Neuron (in vitro differentiated cells): ENCODE measurements around the gene PRKCH.
A peak's percentile ranks its signal among the peaks of the same experiment; 100 is the strongest.

Experiments used
- H2AFZ ChIP-seq: one replicate; pipeline ENCODE4 v1.6.1; 2013; ENCODE audit warnings: low read depth, mild to moderate bottlenecking, inconsistent platforms, low read length, moderate library complexity
- H3K27me3 ChIP-seq: one replicate; pipeline ENCODE4 v1.6.1; 2013; ENCODE audit warnings: low read length; ENCODE audit not compliant: insufficient read depth
- H3K36me3 ChIP-seq: one replicate; pipeline ENCODE4 v1.6.1; 2013; ENCODE audit warnings: low read length; ENCODE audit not compliant: insufficient read depth
- H3K4me1 ChIP-seq: one replicate; pipeline ENCODE4 v1.6.1; 2013; ENCODE audit warnings: low read length; ENCODE audit not compliant: insufficient read depth
- H3K4me3 ChIP-seq: 2 replicates; pipeline ENCODE4 v1.5.1; 2013; ENCODE audit warnings: mild to moderate bottlenecking, low read length, moderate library complexity
- H3K9me3 ChIP-seq: one replicate; pipeline ENCODE4 v1.6.1; 2013; ENCODE audit warnings: low read length

Gene PRKCH

GRCh38 chr14:61470261-61470960 lies 149.0 kb downstream of the PRKCH start:
- Histone ChIP-seq H3K36me3 (no peaks in the 10 kb centered on the region), H3K27me3 (no peaks in the 10 kb centered on the region), H3K4me3 (no peak overlapping the region), H3K9me3 (no peaks in the 10 kb centered on the region), H3K4me1 (peaks cover 13% of the 10 kb centered on the region), H2AFZ (no peak overlapping the region)

GRCh38 chr14:61470961-61471293 lies 149.5 kb downstream of the PRKCH start:
- Histone ChIP-seq H3K4me3 (no peak overlapping the region), H2AFZ (no peak overlapping the region), H3K4me1 (peaks cover 13% of the 10 kb centered on the region), H3K27me3 (no peaks in the 10 kb centered on the region), H3K36me3 (no peaks in the 10 kb centered on the region), H3K9me3 (no peaks in the 10 kb centered on the region)

- Histone ChIP-seq H3K4me1 (peaks cover 10% of the 10 kb centered on the region), H3K27me3 (no peaks in the 10 kb centered on the region), H3K36me3 (no peaks in the 10 kb centered on the region), H3K9me3 (no peaks in the 10 kb centered on the region), H3K4me3 (no peak overlapping the region), H2AFZ (no peak overlapping the region)
Measured at GRCh38 chr14:61471297-61472005, 150.1 kb downstream of the PRKCH start.

GRCh38 chr14:61472011-61472672 lies 150.8 kb downstream of the PRKCH start:
- H3K4me3 ChIP-seq = peak overlapping the region; percentile 6
- H3K9me3 ChIP-seq = no peaks in the 10 kb centered on the region
- no peaks in the 10 kb centered on the region for H3K27me3 ChIP-seq
- peaks cover 10% of the 10 kb centered on the region for H3K4me1 ChIP-seq
- no peaks in the 10 kb centered on the region for H3K36me3 ChIP-seq
- no peak overlapping the region for H2AFZ ChIP-seq

GRCh38 chr14:61472801-61473376 lies 151.5 kb downstream of the PRKCH start:
- peaks cover 10% of the 10 kb centered on the region for H3K4me1 ChIP-seq

GRCh38 chr14:61474015-61474414 lies 152.6 kb downstream of the PRKCH start:
- H3K4me1 ChIP-seq = peaks cover 10% of the 10 kb centered on the region

More at GRCh38 chr14:61472801-61473376, 151.5 kb downstream of the PRKCH start:
- H3K9me3 ChIP-seq = no peaks in the 10 kb centered on the region
- no peaks in the 10 kb centered on the region for H3K27me3 ChIP-seq
- no peak overlapping the region for H2AFZ ChIP-seq
- no peak overlapping the region for H3K4me3 ChIP-seq
- H3K36me3 ChIP-seq = no peaks in the 10 kb centered on the region

GRCh38 chr14:61474701-61475100 lies 153.3 kb downstream of the PRKCH start:
- no peaks in the 10 kb centered on the region for H3K27me3 ChIP-seq
- peaks cover 10% of the 10 kb centered on the region for H3K4me1 ChIP-seq

More at GRCh38 chr14:61474015-61474414, 152.6 kb downstream of the PRKCH start:
- Histone ChIP-seq H3K4me3 (no peak overlapping the region), H3K27me3 (no peaks in the 10 kb centered on the region), H3K9me3 (no peaks in the 10 kb centered on the region), H3K36me3 (no peaks in the 10 kb centered on the region), H2AFZ (no peak overlapping the region)

GRCh38 chr14:61475316-61475715 lies 153.9 kb downstream of the PRKCH start:
- Histone ChIP-seq H3K36me3 (no peaks in the 10 kb centered on the region), H3K4me3 (no peak overlapping the region), H2AFZ (no peak overlapping the region), H3K27me3 (no peaks in the 10 kb centered on the region), H3K4me1 (peaks cover 10% of the 10 kb centered on the region), H3K9me3 (no peaks in the 10 kb centered on the region)

More at GRCh38 chr14:61474701-61475100, 153.3 kb downstream of the PRKCH start:
- Histone ChIP-seq H3K4me3 (no peak overlapping the region), H2AFZ (no peak overlapping the region), H3K9me3 (no peaks in the 10 kb centered on the region), H3K36me3 (no peaks in the 10 kb centered on the region)

- Histone ChIP-seq H3K36me3 (no peaks in the 10 kb centered on the region), H3K4me1 (peaks cover 10% of the 10 kb centered on the region), H3K27me3 (no peaks in the 10 kb centered on the region), H3K9me3 (no peaks in the 10 kb centered on the region), H2AFZ (peak overlapping the region; percentile 41), H3K4me3 (no peak overlapping the region)
Measured at GRCh38 chr14:61476105-61476753, 154.8 kb downstream of the PRKCH start.

- Histone ChIP-seq H3K9me3 (no peaks in the 10 kb centered on the region), H2AFZ (peak overlapping the region; percentile 41), H3K4me3 (no peak overlapping the region), H3K27me3 (no peaks in the 10 kb centered on the region), H3K36me3 (no peaks in the 10 kb centered on the region), H3K4me1 (peaks cover 8% of the 10 kb centered on the region)
Measured at GRCh38 chr14:61476754-61477410, 155.5 kb downstream of the PRKCH start.

- no peak overlapping the region for H2AFZ ChIP-seq
- no peaks in the 10 kb centered on the region for H3K36me3 ChIP-seq
- no peaks in the 10 kb centered on the region for H3K9me3 ChIP-seq
- H3K27me3 ChIP-seq = no peaks in the 10 kb centered on the region
- H3K4me3 ChIP-seq = no peak overlapping the region
- H3K4me1 ChIP-seq = no peaks in the 10 kb centered on the region
Measured at GRCh38 chr14:61477712-61478462, 156.5 kb downstream of the PRKCH start.

GRCh38 chr14:61478971-61479473 lies 157.6 kb downstream of the PRKCH start:
- Histone ChIP-seq H2AFZ (no peak overlapping the region), H3K9me3 (no peaks in the 10 kb centered on the region), H3K27me3 (no peaks in the 10 kb centered on the region), H3K4me1 (no peaks in the 10 kb centered on the region), H3K36me3 (no peaks in the 10 kb centered on the region), H3K4me3 (no peak overlapping the region)
